Ishikawa (cell line): ENCODE data around the gene CCDC47.

Experiments used
- RAD21 ChIP-seq: IDR thresholded peaks from 2 replicates; pipeline ENCODE4 v1.6.1; 2012; ENCODE audit warnings: low read depth
- TAF1 ChIP-seq: IDR thresholded peaks from 2 replicates; pipeline ENCODE4 v1.6.1; 2012; ENCODE audit warnings: low read depth, mild to moderate bottlenecking
- YY1 ChIP-seq: IDR thresholded peaks from 2 replicates; pipeline ENCODE4 v1.6.1; 2012; ENCODE audit warnings: low read depth
- TF ChIP-seq, protein P1 (sequence below): IDR thresholded peaks from 2 replicates; pipeline ENCODE4 v1.6.1; 2012; ENCODE audit warnings: low read depth, mild to moderate bottlenecking

DNA sequence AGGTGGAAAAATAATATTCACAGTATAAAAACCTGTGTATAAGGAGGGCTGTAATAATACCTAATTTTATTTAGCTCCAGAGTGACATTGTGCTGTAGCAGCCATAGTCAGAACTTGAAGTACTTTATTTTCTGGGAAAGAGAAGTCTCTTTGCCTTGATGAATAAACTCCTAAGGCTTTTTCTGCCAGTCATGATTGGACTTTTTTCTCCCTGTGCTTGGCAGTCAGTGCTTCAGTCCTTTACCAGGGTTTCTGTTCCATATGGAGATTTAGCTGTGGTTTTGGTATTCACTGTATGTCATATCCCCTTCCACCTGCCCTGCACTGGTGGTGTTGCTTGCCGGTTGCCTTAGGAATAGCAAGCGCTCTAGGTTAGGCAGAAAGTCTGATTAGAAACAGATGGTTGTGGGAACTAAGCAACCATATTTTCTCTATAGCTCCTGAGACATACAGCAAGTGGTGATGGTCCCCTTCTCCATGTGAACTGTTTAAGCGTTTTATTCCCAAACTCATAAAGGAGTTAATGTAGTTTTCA, 25.2 kb upstream of the CCDC47 start:
- TF ChIP-seq RAD21: no peak
- TF ChIP-seq, protein P1, sequence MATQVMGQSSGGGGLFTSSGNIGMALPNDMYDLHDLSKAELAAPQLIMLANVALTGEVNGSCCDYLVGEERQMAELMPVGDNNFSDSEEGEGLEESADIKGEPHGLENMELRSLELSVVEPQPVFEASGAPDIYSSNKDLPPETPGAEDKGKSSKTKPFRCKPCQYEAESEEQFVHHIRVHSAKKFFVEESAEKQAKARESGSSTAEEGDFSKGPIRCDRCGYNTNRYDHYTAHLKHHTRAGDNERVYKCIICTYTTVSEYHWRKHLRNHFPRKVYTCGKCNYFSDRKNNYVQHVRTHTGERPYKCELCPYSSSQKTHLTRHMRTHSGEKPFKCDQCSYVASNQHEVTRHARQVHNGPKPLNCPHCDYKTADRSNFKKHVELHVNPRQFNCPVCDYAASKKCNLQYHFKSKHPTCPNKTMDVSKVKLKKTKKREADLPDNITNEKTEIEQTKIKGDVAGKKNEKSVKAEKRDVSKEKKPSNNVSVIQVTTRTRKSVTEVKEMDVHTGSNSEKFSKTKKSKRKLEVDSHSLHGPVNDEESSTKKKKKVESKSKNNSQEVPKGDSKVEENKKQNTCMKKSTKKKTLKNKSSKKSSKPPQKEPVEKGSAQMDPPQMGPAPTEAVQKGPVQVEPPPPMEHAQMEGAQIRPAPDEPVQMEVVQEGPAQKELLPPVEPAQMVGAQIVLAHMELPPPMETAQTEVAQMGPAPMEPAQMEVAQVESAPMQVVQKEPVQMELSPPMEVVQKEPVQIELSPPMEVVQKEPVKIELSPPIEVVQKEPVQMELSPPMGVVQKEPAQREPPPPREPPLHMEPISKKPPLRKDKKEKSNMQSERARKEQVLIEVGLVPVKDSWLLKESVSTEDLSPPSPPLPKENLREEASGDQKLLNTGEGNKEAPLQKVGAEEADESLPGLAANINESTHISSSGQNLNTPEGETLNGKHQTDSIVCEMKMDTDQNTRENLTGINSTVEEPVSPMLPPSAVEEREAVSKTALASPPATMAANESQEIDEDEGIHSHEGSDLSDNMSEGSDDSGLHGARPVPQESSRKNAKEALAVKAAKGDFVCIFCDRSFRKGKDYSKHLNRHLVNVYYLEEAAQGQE: no peak
- no peak for TF ChIP-seq YY1
- no peak for TF ChIP-seq TAF1
